ENCODE results near the gene RFNG.
A peak's percentile ranks its signal among the peaks of the same experiment; 100 is the strongest.

Gene RFNG

GRCh38 chr17:82085031-82085861 lies 33.6 kb upstream of the RFNG start:
- TF ChIP-seq MYC (IDR thresholded peaks at IDR 0.05; ENCODE audit: low read depth, low read length) (no peak), POLR2A (IDR thresholded peaks at IDR 0.05; ENCODE audit: extremely low read depth, insufficient read length) (no peak), MAX (IDR thresholded peaks at IDR 0.05; ENCODE audit: low read depth, low read length) (no peak), CTCF (IDR thresholded peaks at IDR 0.05; ENCODE audit: low read depth, low read length) (no peak)
- DNase-seq (ENCODE audit: low read depth): no peak
- no peak overlapping the region for H3K4me3 ChIP-seq (ENCODE audit: low read depth, low read length)

- TF ChIP-seq CTCF (IDR thresholded peaks at IDR 0.05; ENCODE audit: low read depth, low read length) (no peak), POLR2A (IDR thresholded peaks at IDR 0.05; ENCODE audit: extremely low read depth, insufficient read length) (peak; percentile 21), MAX (IDR thresholded peaks at IDR 0.05; ENCODE audit: low read depth, low read length) (no peak)
- DNase-seq (ENCODE audit: low read depth): no peak
- no peak overlapping the region for H3K4me3 ChIP-seq (ENCODE audit: low read depth, low read length)
Measured at GRCh38 chr17:82084373-82085030, 32.9 kb upstream of the RFNG start.

- TF ChIP-seq POLR2A (IDR thresholded peaks at IDR 0.05; ENCODE audit: extremely low read depth, insufficient read length) (peak; percentile 9), MYC (IDR thresholded peaks at IDR 0.05; ENCODE audit: low read depth, low read length) (no peak), CTCF (IDR thresholded peaks at IDR 0.05; ENCODE audit: low read depth, low read length) (no peak), MAX (IDR thresholded peaks at IDR 0.05; ENCODE audit: low read depth, low read length) (no peak)
- no peak overlapping the region for H3K4me3 ChIP-seq (ENCODE audit: low read depth, low read length)
Measured at GRCh38 chr17:82083533-82084359, 32.1 kb upstream of the RFNG start.

GRCh38 chr17:82083009-82083408 lies 31.4 kb upstream of the RFNG start:
- no peak for TF ChIP-seq MAX (IDR thresholded peaks at IDR 0.05; ENCODE audit: low read depth, low read length)
- TF ChIP-seq POLR2A (IDR thresholded peaks at IDR 0.05; ENCODE audit: extremely low read depth, insufficient read length): no peak
- TF ChIP-seq CTCF (IDR thresholded peaks at IDR 0.05; ENCODE audit: low read depth, low read length): no peak
- TF ChIP-seq MYC (IDR thresholded peaks at IDR 0.05; ENCODE audit: low read depth, low read length): no peak
- no peak for DNase-seq (ENCODE audit: low read depth)
- H3K4me3 ChIP-seq (ENCODE audit: low read depth, low read length): no peak overlapping the region

More at GRCh38 chr17:82083533-82084359, 32.1 kb upstream of the RFNG start:
- no peak for DNase-seq (ENCODE audit: low read depth)

GRCh38 chr17:82082456-82082855 lies 30.8 kb upstream of the RFNG start:
- TF ChIP-seq MYC (IDR thresholded peaks at IDR 0.05; ENCODE audit: low read depth, low read length): no peak
- no peak for TF ChIP-seq CTCF (IDR thresholded peaks at IDR 0.05; ENCODE audit: low read depth, low read length)
- TF ChIP-seq POLR2A (IDR thresholded peaks at IDR 0.05; ENCODE audit: extremely low read depth, insufficient read length): no peak
- TF ChIP-seq MAX (IDR thresholded peaks at IDR 0.05; ENCODE audit: low read depth, low read length): no peak
- no peak overlapping the region for H3K4me3 ChIP-seq (ENCODE audit: low read depth, low read length)
- no peak for DNase-seq (ENCODE audit: low read depth)

All from NB4 (cell line).